PC-3 (cell line): ENCODE measurements around the gene HRH3. TPM values are rescaled to one million over a fixed set of nuclear protein-coding genes. Genes with fewer than 3 reads are reported as not detected.

Source experiments
- ATAC-seq: fragments of 200-7000 bp; cut with Tn5 transposase; 2 replicates; pipeline ENCODE4 v1.9.1; 2020; ENCODE audit warnings: mild to moderate bottlenecking, moderate library complexity
- BruUV-seq: library from RNA; stranded (reverse); fragments of 400-500 nt; replicated peaks from 2 replicates; lab custom pipeline; 2021; lab: Mats Ljungman, UMichigan
- CTCF ChIA-PET: fragments of 300-600 bp; sonication (Branson Sonifier 250); formaldehyde crosslinking; loops from one replicate; lab custom pipeline; 2022; ENCODE audit warnings: antibody characterized with exemption; lab: Charles Lee
- POLR2A ChIA-PET: fragments of 300-600 bp; sonication (Branson Sonifier 250); formaldehyde crosslinking; loops from one replicate; lab custom pipeline; 2022; ENCODE audit warnings: antibody characterized with exemption; ENCODE audit not compliant: unreplicated experiment; lab: Charles Lee
- DNase-seq: peaks from one replicate; pipeline ENCODE4 v3.0.0-alpha.2; 2015
- H2AFZ ChIP-seq: fragments of 300-600 bp; sonication (generic); 2 replicates; pipeline ENCODE4 v1.6.0; 2016; ENCODE audit warnings: antibody characterized with exemption, low read length
- H3F3A ChIP-seq: fragments of 300-600 bp; sonication (generic); one replicate; pipeline ENCODE4 v1.6.0; 2017; ENCODE audit warnings: antibody characterized with exemption, low read length, control low read depth, mild to moderate bottlenecking; ENCODE audit not compliant: unreplicated experiment
- H3K27ac ChIP-seq: fragments of 300-600 bp; sonication (generic); 2 replicates; pipeline ENCODE4 v1.5.1; 2016; ENCODE audit warnings: mild to moderate bottlenecking, low read length
- H3K27me3 ChIP-seq: fragments of 300-600 bp; sonication (generic); 2 replicates; pipeline ENCODE4 v1.6.1; 2016; ENCODE audit warnings: low read length, mixed read lengths
- H3K36me3 ChIP-seq: fragments of 300-600 bp; sonication (generic); 2 replicates; pipeline ENCODE4 v1.6.1; 2016; ENCODE audit warnings: low read depth, mixed run types, low read length, mixed read lengths
- H3K4me1 ChIP-seq: fragments of 300-600 bp; sonication (generic); 2 replicates; pipeline ENCODE4 v1.5.1; 2016; ENCODE audit warnings: low read length; ENCODE audit not compliant: insufficient read depth
- H3K4me2 ChIP-seq: fragments of 300-600 bp; sonication (generic); 2 replicates; pipeline ENCODE4 v1.6.0; 2016; ENCODE audit warnings: low read length
- H3K4me3 ChIP-seq: fragments of 300-600 bp; sonication (generic); 2 replicates; pipeline ENCODE4 v1.5.1; 2016; ENCODE audit warnings: mild to moderate bottlenecking, low read length, mixed read lengths
- H3K79me2 ChIP-seq: fragments of 300-600 bp; sonication (generic); 2 replicates; pipeline ENCODE4 v1.6.1; 2017; ENCODE audit warnings: low read length, mixed read lengths
- H3K9ac ChIP-seq: fragments of 300-600 bp; sonication (generic); 2 replicates; pipeline ENCODE4 v1.6.0; 2016; ENCODE audit warnings: mild to moderate bottlenecking, low read length
- H3K9me2 ChIP-seq: fragments of 300-600 bp; sonication (generic); replicated peaks from 2 replicates; pipeline ENCODE4 v1.6.1; 2016; ENCODE audit warnings: mixed run types, low read length, mixed read lengths
- H3K9me3 ChIP-seq: fragments of 300-600 bp; sonication (generic); 2 replicates; pipeline ENCODE4 v1.6.1; 2016; ENCODE audit warnings: low read length, mixed read lengths
- H4K20me1 ChIP-seq: fragments of 300-600 bp; sonication (generic); 2 replicates; pipeline ENCODE4 v1.6.1; 2016; ENCODE audit warnings: low read length, mixed read lengths
- CTCF ChIP-seq: fragments of 300-600 bp; sonication (generic); conservative IDR thresholded peaks from 2 replicates; pipeline ENCODE4 v1.5.1; 2017; ENCODE audit warnings: antibody characterized with exemption, low read depth, mild to moderate bottlenecking, low read length
- EZH2 ChIP-seq: fragments of 300-600 bp; sonication (generic); IDR thresholded peaks from one replicate; pipeline ENCODE4 v1.6.1; 2017; ENCODE audit warnings: antibody characterized with exemption, mild to moderate bottlenecking, low read length; ENCODE audit not compliant: unreplicated experiment
- EZH2phosphoT487 ChIP-seq: fragments of 300-600 bp; sonication (generic); IDR thresholded peaks from 2 replicates; pipeline ENCODE4 v1.6.1; 2018; ENCODE audit warnings: mild to moderate bottlenecking, antibody characterized with exemption, low read length, borderline replicate concordance
- intact Hi-C: fragments of 100-400 bp; cut with micrococcal nuclease; formaldehyde crosslinking; loops from 2 replicates; pipeline ENCODE4 v1.9.0; 2023
- total RNA-seq: library from RNA; depleted of rRNA; stranded (reverse); fragments of >200 nt; gene quantifications from 2 replicates; pipeline ENCODE4 v1.2.3, GENCODE V29; 2014

HRH3 gene
- total RNA-seq, 1 experiment from 2014 or later, result not detected

- Histone ChIP-seq H3K9ac (no peak overlapping the region), H3K36me3 (peaks cover 7% of the 10 kb centered on the region), H3K27me3 (no peaks in the 10 kb centered on the region), H3K4me1 (no peaks in the 10 kb centered on the region), H3K79me2 (no peaks in the 10 kb centered on the region), H3F3A (no peaks in the 10 kb centered on the region), H3K9me2 (no peaks in the 10 kb centered on the region), H4K20me1 (no peaks in the 10 kb centered on the region), H2AFZ (no peak overlapping the region), H3K4me3 (no peak overlapping the region), H3K4me2 (no peak overlapping the region), H3K9me3 (no peaks in the 10 kb centered on the region), H3K27ac (no peak overlapping the region)
- intact Hi-C loops, result no loop called here
- DNase-seq, result no peak
- BruUV-seq, result no TSS peak
- no peak for TF ChIP-seq EZH2phosphoT487
- TF ChIP-seq CTCF, result no peak
- TF ChIP-seq EZH2, result no peak
- ChIA-PET POLR2A (no interaction called here), CTCF (no interaction called here)
- ATAC-seq, result no peak
Measured at GRCh38 chr20:62171245-62171644, 48.8 kb downstream of the HRH3 start.

GRCh38 chr20:62170536-62170935 is 49.5 kb downstream of the HRH3 start:
- no peaks in the 10 kb centered on the region for H3K9me3 ChIP-seq
- no peaks in the 10 kb centered on the region for H3K27me3 ChIP-seq
- TF ChIP-seq EZH2phosphoT487 (no peak), EZH2 (no peak), CTCF (no peak)
- no peak overlapping the region for H3K4me3 ChIP-seq
- intact Hi-C loops, result no loop called here
- H3K4me2 ChIP-seq, result no peak overlapping the region
- no peak overlapping the region for H2AFZ ChIP-seq
- no TSS peak for BruUV-seq
- H3K27ac ChIP-seq, result no peak overlapping the region
- no peaks in the 10 kb centered on the region for H3K79me2 ChIP-seq
- H3K9me2 ChIP-seq, result no peaks in the 10 kb centered on the region
- no peak overlapping the region for H3K9ac ChIP-seq
- no peaks in the 10 kb centered on the region for H3K4me1 ChIP-seq
- no peaks in the 10 kb centered on the region for H4K20me1 ChIP-seq
- CTCF ChIA-PET, result no interaction called here
- POLR2A ChIA-PET, result no interaction called here
- no peak for DNase-seq
- no peak for ATAC-seq
- H3F3A ChIP-seq, result no peaks in the 10 kb centered on the region
- H3K36me3 ChIP-seq, result peaks cover 9% of the 10 kb centered on the region

GRCh38 chr20:62168890-62169435 is 51.1 kb downstream of the HRH3 start:
- H3K4me2 ChIP-seq, result no peak overlapping the region
- ATAC-seq (no peak), DNase-seq (no peak)
- no peaks in the 10 kb centered on the region for H4K20me1 ChIP-seq
- intact Hi-C loops, result no loop called here
- H2AFZ ChIP-seq, result no peak overlapping the region
- H3F3A ChIP-seq, result no peaks in the 10 kb centered on the region
- TF ChIP-seq EZH2, result no peak
- TF ChIP-seq CTCF, result no peak
- TF ChIP-seq EZH2phosphoT487, result no peak
- H3K9me3 ChIP-seq, result no peaks in the 10 kb centered on the region
- no peaks in the 10 kb centered on the region for H3K79me2 ChIP-seq
- BruUV-seq, result no TSS peak
- no peak overlapping the region for H3K27ac ChIP-seq
- H3K27me3 ChIP-seq, result no peaks in the 10 kb centered on the region
- peaks cover 20% of the 10 kb centered on the region for H3K36me3 ChIP-seq
- ChIA-PET CTCF (no interaction called here), POLR2A (no interaction called here)
- H3K9me2 ChIP-seq, result no peaks in the 10 kb centered on the region
- no peaks in the 10 kb centered on the region for H3K4me1 ChIP-seq
- H3K9ac ChIP-seq, result no peak overlapping the region
- H3K4me3 ChIP-seq, result no peak overlapping the region
